Measurements from ENCODE around the gene PHACTR1. TPM values are rescaled to one million over a fixed set of nuclear protein-coding genes. Genes with fewer than 3 reads are reported as not detected.

PHACTR1 gene
- total RNA-seq, 1 experiment from 2014 or later: 0.05 TPM

- no peak for ATAC-seq
- in situ Hi-C loops (cut with HindIII; ENCODE audit: low pct_unique_long_range_greater_than_20kb, low sequenced_read_pairs): no loop called here
Observed at GRCh38 chr6:13098793-13099570, 382.4 kb downstream of the PHACTR1 start.

GRCh38 chr6:13099771-13100170 is 383.2 kb downstream of the PHACTR1 start:
- H3K27me3 ChIP-seq (ENCODE audit: control insufficient read depth, insufficient read depth, low read length): no peaks in the 10 kb centered on the region
- intact Hi-C loops (cut with micrococcal nuclease; ENCODE audit: unreplicated experiment) (no loop called here), in situ Hi-C loops (cut with HindIII; ENCODE audit: low pct_unique_long_range_greater_than_20kb, low sequenced_read_pairs) (no loop called here)
- no peaks in the 10 kb centered on the region for H3K36me3 ChIP-seq (ENCODE audit: control insufficient read depth, insufficient read depth, low read length)
- no peaks in the 10 kb centered on the region for H3K4me1 ChIP-seq (ENCODE audit: control insufficient read depth, insufficient read depth, low read length)
- no TSS peak for BruUV-seq (replicated peaks)
- DNase-seq (ENCODE audit: low read depth, low spot score): no peak
- POLR2A ChIA-PET: no interaction called here
- H3K9me3 ChIP-seq (ENCODE audit: control insufficient read depth, insufficient read depth, low read depth, low read length): no peaks in the 10 kb centered on the region
- no peak overlapping the region for H3K27ac ChIP-seq (ENCODE audit: low read length)
- H3K4me3 ChIP-seq (ENCODE audit: low read depth in 2 of 2, low read length in 2 of 2): no peak overlapping the region
- TF ChIP-seq TCF7L2 (IDR thresholded peaks at IDR 0.05; ENCODE audit: low read depth, low read length) (no peak), REST (IDR thresholded peaks at IDR 0.05; ENCODE audit: insufficient read depth in 1 of 2, low read depth in 2 of 2, low read length in 1 of 2) (no peak), CTCF (IDR thresholded peaks at IDR 0.05) (peak; percentile 8; the same call in 1 of the 2 replicates)
- no peak for ATAC-seq
- CTCF ChIA-PET: interaction anchor here (0.6 kb wide), 1 partner anchor 801 kb away, joined by 3 read pairs; no protein-coding TSS in a partner anchor

More at GRCh38 chr6:13098793-13099570, 382.4 kb downstream of the PHACTR1 start:
- intact Hi-C loops (cut with micrococcal nuclease; ENCODE audit: unreplicated experiment): no loop called here
- Histone ChIP-seq H3K4me1 (ENCODE audit: control insufficient read depth, insufficient read depth, low read length) (no peaks in the 10 kb centered on the region), H3K9me3 (ENCODE audit: control insufficient read depth, insufficient read depth, low read depth, low read length) (no peaks in the 10 kb centered on the region), H3K4me3 (ENCODE audit: low read depth in 2 of 2, low read length in 2 of 2) (no peak overlapping the region), H3K27me3 (ENCODE audit: control insufficient read depth, insufficient read depth, low read length) (no peaks in the 10 kb centered on the region), H3K36me3 (ENCODE audit: control insufficient read depth, insufficient read depth, low read length) (no peaks in the 10 kb centered on the region), H3K27ac (ENCODE audit: low read length) (no peak overlapping the region)
- BruUV-seq (replicated peaks): no TSS peak
- no peak for DNase-seq (ENCODE audit: low read depth, low spot score)
- ChIA-PET CTCF (no interaction called here), POLR2A (no interaction called here)
- TF ChIP-seq REST (IDR thresholded peaks at IDR 0.05; ENCODE audit: insufficient read depth in 1 of 2, low read depth in 2 of 2, low read length in 1 of 2): no peak
- no peak for TF ChIP-seq CTCF (IDR thresholded peaks at IDR 0.05)
- TF ChIP-seq POLR2AphosphoS5 (IDR thresholded peaks at IDR 0.05; ENCODE audit: low read depth, low read length): no peak
- no peak for TF ChIP-seq TCF7L2 (IDR thresholded peaks at IDR 0.05; ENCODE audit: low read depth, low read length)
- no peak for TF ChIP-seq SIN3A (IDR thresholded peaks at IDR 0.05; ENCODE audit: borderline replicate concordance, insufficient read depth, low read depth, low read length)
